Thyroid gland (tissue), 4 donors: ENCODE measurements around the gene SLC37A1. TPM values are rescaled to one million over a fixed set of nuclear protein-coding genes. Genes with fewer than 3 reads are reported as not detected.

Experiments
- DNase-seq, 2 donors: peaks; one replicate each; pipeline ENCODE4 v3.0.0-alpha.2; 2019
- H3K27ac ChIP-seq, 3 donors: fragments of 200-600 bp; sonication (generic); 1 replicate in 2 of 3; 2 replicates in 1 of 3; pipeline ENCODE4 v1.5.1; 2016 to 2019; ENCODE audit warnings: mild to moderate bottlenecking in 1 of 3, moderate library complexity in 1 of 3
- H3K27me3 ChIP-seq: fragments of 200-600 bp; sonication (generic); one replicate; pipeline ENCODE4 v1.5.1; 2019
- H3K36me3 ChIP-seq, 2 donors: fragments of 200-600 bp; sonication (generic); one replicate each; pipeline ENCODE4 v1.5.1; 2016 to 2019
- H3K4me1 ChIP-seq, 2 donors: fragments of 200-600 bp; sonication (generic); one replicate each; pipeline ENCODE4 v1.5.1; 2017 to 2019
- H3K4me3 ChIP-seq, 3 donors: fragments of 200-600 bp; sonication (generic); replicated peaks in 1 of 3; 1 replicate in 2 of 3; 2 replicates in 1 of 3; pipeline ENCODE4 v1.5.1; 2016; ENCODE audit warnings: mild to moderate bottlenecking in 1 of 3
- H3K9me3 ChIP-seq: fragments of 200-600 bp; sonication (generic); one replicate; pipeline ENCODE4 v1.5.1; 2017
- CTCF ChIP-seq, 6 experiments: fragments of 200-600 bp in 3 of 6; fragments of 450-650 bp in 3 of 6; sonication (generic) in 3 of 6; IDR thresholded peaks; one replicate each; pipeline ENCODE4 v1.5.1; 2016 to 2019; ENCODE audit warnings: antibody characterized with exemption in 6 of 6, mild to moderate bottlenecking in 2 of 6, inconsistent platforms in 1 of 6, moderate library complexity in 1 of 6
- POLR2A ChIP-seq, 2 donors: fragments of 450-650 bp; IDR thresholded peaks; one replicate each; pipeline ENCODE4 v1.6.1; 2017; ENCODE audit warnings: antibody characterized with exemption in 2 of 2, mild to moderate bottlenecking in 2 of 2, moderate library complexity in 1 of 2
- whole genome bisulfite sequencing, 2 donors: methylation state at CpG; one replicate each; pipeline ENCODE4 v1.1.5; 2017; 5-methylcytosine and 5-hydroxymethylcytosine counted together
- intact Hi-C: fragments of 100-400 bp; cut with DNase I; formaldehyde crosslinking; loops from one replicate; pipeline ENCODE4 v1.15.1; 2023
- total RNA-seq, 4 donors: library from RNA; depleted of rRNA; stranded (reverse); fragments of >200 nt; gene quantifications; one replicate each; pipeline ENCODE4 v1.2.3, GENCODE V29; 2016

SLC37A1 gene
- total RNA-seq, 4 donors from 2014 or later, result 26.1 to 37.9 (median 34.9) TPM

GRCh38 chr21:42563686-42564085 is 50.0 kb downstream of the SLC37A1 start:
- Histone ChIP-seq H3K36me3 (peaks cover 33 to 54% of the 10 kb centered on the region in 2 donors), H3K27ac (no peak overlapping the region), H3K27me3 (no peaks in the 10 kb centered on the region), H3K4me1 (peaks cover 0 to 3% of the 10 kb centered on the region in 2 donors), H3K9me3 (no peaks in the 10 kb centered on the region), H3K4me3 (no peak overlapping the region)
- 87% methylated on average over 14 of the region's 14 CpGs for WGBS, 2 donors
- DNase-seq, result peak in 1 of 2 donors; percentile 0
- intact Hi-C loops, result no loop called here
- TF ChIP-seq CTCF (IDR thresholded peaks at IDR 0.05) (no peak), POLR2A (IDR thresholded peaks at IDR 0.05) (no peak)

- no peak overlapping the region for H3K4me3 ChIP-seq
- H3K36me3 ChIP-seq, result peaks cover 29 to 52% of the 10 kb centered on the region in 2 donors
- intact Hi-C loops, result no loop called here
- no peaks in the 10 kb centered on the region for H3K9me3 ChIP-seq
- H3K27me3 ChIP-seq, result no peaks in the 10 kb centered on the region
- peaks cover 0 to 5% of the 10 kb centered on the region in 2 donors for H3K4me1 ChIP-seq
- DNase-seq, result no peak
- TF ChIP-seq POLR2A (IDR thresholded peaks at IDR 0.05) (no peak), CTCF (IDR thresholded peaks at IDR 0.05) (no peak)
- WGBS, 2 donors, result 80 to 86% methylated on average over 12 to 17 of the region's 17 CpGs
- no peak overlapping the region for H3K27ac ChIP-seq
Observed at GRCh38 chr21:42564561-42564971, 50.9 kb downstream of the SLC37A1 start.

GRCh38 chr21:42565206-42565810 is 51.7 kb downstream of the SLC37A1 start:
- Histone ChIP-seq H3K9me3 (no peaks in the 10 kb centered on the region), H3K4me1 (peaks cover 0 to 5% of the 10 kb centered on the region in 2 donors), H3K27me3 (no peaks in the 10 kb centered on the region), H3K36me3 (peaks cover 29 to 59% of the 10 kb centered on the region in 2 donors), H3K27ac (no peak overlapping the region), H3K4me3 (no peak overlapping the region)
- peak in 1 of 2 donors; percentile 7 for DNase-seq
- intact Hi-C loops, result no loop called here
- 94 to 95% methylated on average over 13 to 15 of the region's 16 CpGs for WGBS, 2 donors
- no peak for TF ChIP-seq POLR2A (IDR thresholded peaks at IDR 0.05)
- no peak for TF ChIP-seq CTCF (IDR thresholded peaks at IDR 0.05)

- Histone ChIP-seq H3K36me3 (peaks cover 34 to 58% of the 10 kb centered on the region in 2 donors), H3K27ac (no peak overlapping the region), H3K9me3 (no peaks in the 10 kb centered on the region), H3K4me3 (no peak overlapping the region), H3K27me3 (no peaks in the 10 kb centered on the region), H3K4me1 (peaks cover 0 to 5% of the 10 kb centered on the region in 2 donors)
- peak in 1 of 2 donors; percentile 1 for DNase-seq
- TF ChIP-seq POLR2A (IDR thresholded peaks at IDR 0.05), result no peak
- no peak for TF ChIP-seq CTCF (IDR thresholded peaks at IDR 0.05)
- intact Hi-C loops, result no loop called here
- 65 to 89% methylated on average over 7 to 13 of the region's 13 CpGs for WGBS, 2 donors
Observed at GRCh38 chr21:42565886-42566523, 52.4 kb downstream of the SLC37A1 start.
